Hematopoietic multipotent progenitor cell treated with erythropoietin and hydrocortisone succinate and interleukin-3 and kit ligand, for 17 days (in vitro differentiated cells): ENCODE results near the gene ITGA6.

Experiments used
- DNase-seq: peaks from one replicate; pipeline ENCODE4 v3.0.0-alpha.2; 2015; ENCODE audit warnings: low spot score

ITGA6 gene

DNA sequence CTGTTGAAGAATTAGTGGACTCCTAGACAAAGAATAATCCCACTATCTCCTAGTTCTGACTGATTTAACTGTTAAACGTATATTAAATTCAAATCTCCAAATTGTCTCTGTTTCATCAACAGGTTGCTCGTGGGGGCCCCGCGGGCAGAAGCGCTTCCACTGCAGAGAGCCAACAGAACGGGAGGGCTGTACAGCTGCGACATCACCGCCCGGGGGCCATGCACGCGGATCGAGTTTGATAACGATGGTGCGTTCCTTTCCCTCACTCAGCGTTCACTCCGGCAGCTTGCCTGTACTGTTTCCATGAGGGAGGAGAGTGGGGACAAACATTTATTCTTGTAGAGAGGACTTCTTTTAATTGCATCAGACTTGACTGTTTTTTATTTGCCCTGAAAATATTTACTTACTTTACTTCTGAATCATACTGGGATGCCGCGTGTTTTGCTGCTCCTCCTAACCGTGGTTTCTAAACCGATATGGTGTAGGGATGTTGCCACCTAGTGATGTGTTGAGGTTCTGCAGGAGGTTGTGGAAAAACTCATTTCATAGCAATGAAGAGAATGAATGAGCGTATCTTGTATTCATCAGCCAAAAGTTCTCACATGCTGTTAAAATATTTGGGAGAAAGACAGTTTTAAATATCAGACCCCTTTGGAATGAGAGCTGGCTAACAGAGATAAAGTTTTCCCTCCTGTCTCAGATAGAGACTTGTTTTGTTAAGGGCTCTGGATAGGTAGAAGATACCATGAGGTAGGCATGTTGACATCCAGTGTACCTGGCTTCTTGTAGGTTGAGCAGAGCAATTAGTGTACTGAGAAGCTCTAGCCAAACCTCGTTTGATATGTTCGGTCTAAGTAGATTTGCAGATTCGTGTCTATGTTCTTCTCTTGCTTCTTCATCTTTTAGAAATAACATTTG, 38.3 kb downstream of the ITGA6 start:
- peak; percentile 48 for DNase-seq

DNA sequence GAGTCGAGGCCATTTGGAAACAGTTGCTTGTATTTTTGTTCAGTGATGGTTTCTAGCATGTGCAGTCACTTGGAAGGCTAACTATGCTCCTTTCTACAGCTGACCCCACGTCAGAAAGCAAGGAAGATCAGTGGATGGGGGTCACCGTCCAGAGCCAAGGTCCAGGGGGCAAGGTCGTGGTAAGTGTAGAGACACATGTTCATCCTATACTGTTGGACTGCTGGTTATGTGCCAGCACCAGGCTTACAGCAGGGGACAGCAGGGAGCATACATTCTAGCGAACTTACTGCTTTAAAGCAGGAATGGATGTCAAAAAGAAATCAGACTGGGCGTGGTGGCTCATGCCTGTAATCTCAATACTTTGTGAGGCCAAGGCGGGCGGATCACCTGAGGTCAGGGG, 40.0 kb downstream of the ITGA6 start:
- no peak for DNase-seq

DNA sequence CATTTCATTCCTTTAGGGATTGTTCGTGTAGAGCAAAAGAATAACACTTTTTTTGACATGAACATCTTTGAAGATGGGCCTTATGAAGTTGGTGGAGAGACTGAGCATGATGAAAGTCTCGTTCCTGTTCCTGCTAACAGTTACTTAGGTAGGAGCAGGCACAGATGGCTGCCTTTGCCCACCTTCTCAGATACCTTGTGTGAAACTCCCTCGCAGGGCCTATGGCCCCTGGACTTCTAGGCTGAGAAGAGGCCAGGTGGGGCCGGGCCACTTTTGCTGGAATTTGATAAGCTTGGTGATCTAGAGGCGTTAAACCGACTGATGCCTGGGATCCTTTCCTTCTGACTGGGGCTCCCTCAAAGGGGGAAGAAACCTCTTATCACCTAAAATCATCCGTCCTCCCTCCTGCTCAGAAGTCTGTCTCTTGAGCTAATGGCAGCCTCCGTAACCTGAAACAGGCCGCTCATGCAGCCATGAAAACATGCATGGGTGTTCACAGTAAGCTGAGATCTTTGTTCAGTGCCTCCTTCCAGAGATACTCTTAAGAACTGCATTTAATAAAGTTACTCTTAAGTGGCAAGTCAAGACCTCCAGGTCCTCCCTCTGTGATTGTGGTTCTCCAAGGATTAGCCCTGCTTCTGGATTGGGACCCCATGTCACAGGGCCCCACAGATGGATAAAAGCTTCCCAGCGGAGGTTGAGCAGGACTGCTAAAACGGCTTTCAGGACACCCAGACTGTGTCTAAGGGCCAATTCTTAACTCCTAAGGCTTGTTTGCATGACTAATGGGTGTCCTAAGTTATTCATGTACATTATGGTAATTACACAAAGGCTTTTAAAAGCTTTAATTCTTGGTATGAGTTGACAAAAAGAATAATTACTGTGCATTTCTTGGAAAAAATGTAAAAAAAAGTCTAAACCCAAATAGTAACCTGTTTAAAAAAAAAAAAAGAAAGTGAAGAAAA, 43.9 kb downstream of the ITGA6 start:
- no peak for DNase-seq

DNA sequence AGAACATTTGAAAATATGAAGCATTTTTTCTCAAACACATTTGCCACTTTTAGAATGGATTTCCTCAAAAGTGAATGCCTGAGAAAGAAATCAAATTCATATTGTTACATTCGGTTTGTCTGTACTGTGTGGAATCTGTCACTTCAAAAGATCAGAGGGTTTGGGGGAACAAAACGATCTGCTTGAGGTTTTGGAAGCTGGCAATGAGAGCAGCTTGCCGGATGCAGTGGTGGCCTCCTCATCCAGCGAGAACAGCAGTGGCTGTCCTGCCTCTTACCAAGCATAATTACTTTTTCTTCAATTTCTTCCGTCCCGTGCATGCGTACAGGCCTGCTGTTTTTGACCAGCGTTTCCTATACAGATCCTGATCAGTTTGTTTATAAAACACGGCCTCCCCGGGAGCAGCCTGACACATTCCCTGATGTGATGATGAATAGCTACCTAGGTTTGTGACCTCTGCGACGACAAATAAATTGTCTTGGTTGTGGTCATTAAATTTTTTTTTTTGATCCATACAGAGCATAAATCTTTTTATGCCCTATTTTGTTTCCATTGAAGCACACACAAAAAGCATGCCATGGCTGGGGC, 45.2 kb downstream of the ITGA6 start:
- no peak for DNase-seq

DNA sequence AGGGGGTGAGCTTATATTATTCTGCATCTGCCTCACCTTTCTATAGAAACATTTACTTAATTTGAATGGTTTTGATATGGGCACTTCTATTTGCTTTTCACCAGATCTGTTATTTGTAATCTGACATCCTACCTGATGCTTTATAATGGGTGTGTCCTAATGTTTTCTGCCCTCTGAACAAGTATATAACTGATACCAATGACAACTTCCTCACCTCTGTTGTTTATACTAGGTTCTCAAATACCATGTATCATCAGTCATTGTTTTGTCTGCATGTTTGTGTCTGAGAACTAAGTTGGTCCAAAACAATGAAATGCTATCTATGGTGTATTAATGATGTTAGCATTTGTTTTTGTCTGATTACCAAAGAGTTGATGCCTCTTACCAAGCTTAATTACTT, 45.8 kb downstream of the ITGA6 start:
- DNase-seq: no peak

DNA sequence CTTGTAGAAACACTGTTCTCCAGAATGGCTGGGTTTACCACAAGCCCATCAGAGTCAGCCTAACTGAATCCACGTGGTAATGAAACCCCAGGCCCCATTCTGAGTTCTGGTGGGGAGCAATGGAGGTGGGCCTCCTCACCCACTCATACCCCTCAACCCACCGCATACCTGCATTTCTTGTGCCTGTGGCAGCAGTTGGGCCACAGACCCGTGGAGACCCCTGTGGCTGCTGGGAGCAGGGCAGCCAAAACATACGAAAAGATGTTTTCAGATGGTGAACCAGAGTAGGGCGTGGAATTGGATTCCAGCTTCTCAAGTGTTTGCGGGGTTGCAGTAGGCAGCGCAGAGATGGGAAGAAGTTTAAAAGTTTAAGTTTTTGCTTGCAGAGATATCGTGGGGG, 51.0 kb downstream of the ITGA6 start:
- no peak for DNase-seq

DNA sequence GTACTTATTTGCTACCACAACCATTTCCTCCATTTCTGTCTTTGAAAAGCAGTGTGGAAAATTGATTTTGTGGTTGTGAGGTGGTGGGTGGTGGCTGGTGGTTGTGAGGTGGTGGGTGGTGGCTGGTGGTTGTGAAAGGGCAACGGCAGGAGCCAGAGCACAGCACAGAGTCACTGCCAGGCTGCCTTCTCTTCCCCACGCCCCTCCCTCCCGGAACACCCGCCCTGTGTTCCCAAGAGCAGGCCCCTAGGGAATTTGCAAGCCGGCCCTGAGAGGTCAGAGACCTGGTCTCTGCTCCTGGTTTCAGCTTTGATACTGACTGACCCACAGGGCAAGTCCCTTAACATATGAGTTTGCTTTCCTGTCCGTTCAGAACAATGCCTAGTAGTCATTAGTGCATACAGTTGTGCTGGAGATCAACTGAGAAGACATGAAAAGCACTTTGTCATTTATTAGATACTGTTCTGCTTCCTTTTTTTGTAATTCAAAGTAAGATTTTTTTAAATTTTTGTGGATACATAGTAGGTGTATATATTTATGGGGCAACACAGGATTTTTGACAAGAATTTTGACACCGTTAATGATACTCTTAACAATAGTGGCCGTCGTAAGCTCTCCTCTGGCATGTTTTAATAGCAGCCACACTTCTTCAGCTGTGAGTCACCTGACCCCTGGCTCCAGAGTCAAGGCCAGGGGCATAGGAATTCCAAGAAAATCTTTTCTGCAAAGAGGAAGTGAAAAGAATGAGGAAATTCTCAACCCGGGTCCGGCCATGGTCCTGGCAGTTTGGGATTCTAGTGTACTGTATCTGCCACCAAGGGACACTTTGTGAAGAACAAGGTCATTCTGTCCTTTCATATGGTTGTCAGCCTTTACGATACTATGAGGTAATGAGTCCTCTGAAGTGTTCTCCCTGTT, 53.2 kb downstream of the ITGA6 start:
- no peak for DNase-seq

DNA sequence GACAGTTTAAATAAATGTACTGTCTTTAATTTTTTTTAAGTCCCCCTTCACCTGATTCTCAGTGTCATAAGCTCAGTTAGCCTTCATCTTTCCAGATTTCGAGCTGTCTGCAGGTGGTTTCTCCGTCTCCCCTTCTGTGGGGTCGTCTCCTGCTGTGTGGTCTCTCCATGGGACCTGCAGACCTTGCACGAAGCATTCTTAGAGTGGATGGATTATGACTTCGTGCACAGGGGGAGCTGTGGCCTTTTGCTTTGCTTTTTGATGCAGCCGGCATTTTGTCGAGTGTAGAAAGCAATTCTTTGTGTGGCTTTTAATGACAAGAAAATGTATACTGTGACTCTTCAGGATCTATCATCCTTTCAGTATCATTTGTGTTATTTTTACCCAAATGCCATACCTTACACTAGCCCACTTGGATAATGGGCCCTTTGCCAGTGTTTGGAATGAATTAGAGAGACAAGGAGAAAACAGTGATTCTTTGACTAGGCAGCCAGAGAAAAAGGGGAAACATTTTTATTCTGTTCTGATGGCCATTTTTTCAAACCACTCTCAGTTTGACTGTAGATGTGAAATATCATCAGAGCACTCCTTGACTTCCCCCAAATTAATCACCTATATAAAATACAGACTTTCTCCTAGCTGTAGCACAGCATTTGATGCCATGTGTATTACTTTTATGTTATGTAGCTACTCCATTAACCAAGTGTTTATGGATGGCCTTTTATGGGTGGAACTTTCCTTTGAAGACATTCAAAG, 54.3 kb downstream of the ITGA6 start:
- DNase-seq: no peak

DNA sequence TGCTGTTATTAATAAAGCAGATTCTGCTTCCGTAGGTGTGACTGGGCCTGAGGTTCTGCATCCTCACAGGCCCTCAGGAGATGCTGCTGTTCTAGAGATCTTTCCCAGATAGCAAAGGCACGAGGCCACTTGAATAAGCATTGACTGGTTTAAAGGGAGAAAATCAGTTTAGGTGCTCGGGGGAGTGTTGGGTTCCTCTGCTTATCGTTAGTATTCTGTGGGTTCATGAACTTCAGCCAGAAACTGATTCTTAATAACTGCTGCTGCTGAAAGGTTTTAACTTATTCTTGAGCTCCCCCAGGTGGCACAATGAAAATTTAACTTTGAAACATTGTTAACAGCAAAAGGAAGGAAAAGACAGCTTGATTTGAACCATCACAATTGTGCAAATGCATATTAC, 56.9 kb downstream of the ITGA6 start:
- DNase-seq: no peak

DNA sequence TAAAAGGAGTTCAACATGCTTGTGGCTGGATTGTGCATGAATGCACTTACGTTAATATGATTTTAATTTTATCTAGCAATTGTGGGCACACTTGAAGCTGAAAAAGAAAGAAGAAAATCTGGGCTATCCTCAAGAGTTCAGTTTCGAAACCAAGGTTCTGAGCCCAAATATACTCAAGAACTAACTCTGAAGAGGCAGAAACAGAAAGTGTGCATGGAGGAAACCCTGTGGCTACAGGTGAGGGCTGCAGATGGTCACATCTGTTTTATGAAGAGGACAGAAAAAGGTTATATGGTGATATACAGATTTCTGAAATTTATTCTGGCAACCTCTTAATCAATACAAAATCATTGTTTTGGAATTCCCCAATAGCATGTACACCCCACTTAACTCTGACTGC, 57.3 kb downstream of the ITGA6 start:
- no peak for DNase-seq

DNA sequence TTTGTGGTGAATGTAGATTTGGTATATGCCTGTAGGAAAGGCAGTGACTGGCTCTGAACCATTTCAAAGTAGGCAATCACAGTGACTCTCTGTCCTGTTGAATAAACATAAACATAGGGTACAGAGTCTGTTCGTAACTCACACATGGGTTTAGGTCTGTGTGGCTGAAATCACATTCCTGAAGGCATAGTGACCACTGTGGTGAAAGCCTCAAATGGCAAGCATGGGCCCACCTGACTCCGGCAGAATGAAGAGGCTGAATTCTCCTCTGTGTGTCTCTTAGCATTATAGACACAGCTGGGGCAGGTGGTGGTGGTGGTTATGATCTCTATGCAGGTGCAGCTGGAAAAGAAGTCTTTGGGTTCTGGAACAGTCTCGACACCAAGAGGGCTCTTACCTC, 61.2 kb downstream of the ITGA6 start:
- DNase-seq: no peak

DNA sequence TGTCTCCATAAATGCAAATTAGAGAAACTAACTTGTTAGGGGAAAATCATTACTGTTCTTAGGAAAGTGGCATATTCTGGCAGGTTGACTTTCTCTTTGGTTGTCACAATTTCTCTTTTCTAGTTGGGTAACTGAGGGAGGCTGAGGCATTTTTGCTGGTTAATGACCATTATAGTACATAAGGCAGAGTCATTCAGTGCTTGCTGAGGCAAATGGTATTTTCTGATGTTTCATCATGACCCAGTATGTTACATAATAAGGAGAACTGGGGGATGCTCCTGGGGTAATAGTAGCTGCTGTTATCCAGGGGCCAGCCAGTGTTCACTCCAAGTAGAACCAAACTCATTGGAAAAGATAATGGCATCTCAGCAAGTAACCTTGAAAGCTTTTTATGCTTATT, 62.3 kb downstream of the ITGA6 start:
- no peak for DNase-seq

DNA sequence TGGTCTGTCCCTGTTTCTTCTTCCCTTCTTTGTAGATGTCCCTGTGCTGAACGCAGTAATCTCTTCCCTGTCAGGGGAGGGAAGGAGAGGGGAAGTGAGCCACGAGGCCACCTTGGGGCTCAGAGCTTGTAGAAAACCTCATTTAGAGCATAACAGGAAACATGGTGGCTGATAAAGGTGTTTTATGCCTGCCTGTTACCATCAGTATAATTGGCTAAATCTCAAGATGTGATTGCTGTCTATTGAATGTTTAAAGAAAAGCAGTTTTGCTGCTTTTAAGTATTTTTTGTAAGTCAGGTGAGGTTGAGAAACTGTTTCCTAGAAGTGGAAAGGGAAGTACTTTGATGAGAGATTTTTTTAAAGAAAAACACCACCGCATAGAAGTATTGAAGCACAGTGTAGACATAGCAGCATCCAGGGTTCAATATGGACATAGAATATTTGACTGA, 68.8 kb downstream of the ITGA6 start:
- DNase-seq: no peak

DNA sequence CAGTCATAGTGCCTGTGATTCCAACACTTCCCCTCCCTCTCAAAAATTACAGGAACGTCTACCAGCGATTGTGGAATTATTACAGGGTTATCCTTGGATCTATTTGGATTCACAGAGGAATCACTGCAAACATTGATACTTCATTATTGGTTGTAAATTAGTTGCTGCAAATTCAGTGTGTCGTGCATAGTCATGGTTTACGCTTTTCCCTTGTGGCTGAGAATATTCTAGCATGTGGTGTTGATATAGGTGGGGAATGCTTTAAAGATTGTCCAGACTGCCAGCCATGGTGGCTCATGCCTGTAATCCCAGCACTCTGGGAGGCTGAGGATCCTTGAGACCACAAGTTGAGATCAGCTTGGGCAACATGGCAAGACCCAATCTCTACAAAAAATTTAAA, 79.8 kb downstream of the ITGA6 start:
- DNase-seq: no peak

DNA sequence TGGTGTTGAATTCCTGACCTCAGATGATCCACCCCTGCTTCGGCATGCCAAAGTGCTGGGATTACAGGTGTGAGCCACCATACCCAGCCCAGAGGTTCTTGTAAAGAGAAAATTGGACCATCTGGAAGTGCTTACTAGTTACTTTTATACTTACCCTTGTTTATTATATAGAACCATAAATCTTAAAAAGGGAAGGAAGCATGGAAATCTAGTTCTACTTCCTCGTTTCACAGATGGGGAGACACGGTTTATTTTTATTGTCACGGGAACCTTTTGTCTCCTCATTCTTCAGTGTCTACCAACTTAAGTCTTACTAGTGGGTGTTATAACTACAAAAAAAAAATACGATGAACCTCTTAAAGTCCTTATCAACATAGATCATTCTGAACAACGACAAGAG, 82.7 kb downstream of the ITGA6 start:
- no peak for DNase-seq

DNA sequence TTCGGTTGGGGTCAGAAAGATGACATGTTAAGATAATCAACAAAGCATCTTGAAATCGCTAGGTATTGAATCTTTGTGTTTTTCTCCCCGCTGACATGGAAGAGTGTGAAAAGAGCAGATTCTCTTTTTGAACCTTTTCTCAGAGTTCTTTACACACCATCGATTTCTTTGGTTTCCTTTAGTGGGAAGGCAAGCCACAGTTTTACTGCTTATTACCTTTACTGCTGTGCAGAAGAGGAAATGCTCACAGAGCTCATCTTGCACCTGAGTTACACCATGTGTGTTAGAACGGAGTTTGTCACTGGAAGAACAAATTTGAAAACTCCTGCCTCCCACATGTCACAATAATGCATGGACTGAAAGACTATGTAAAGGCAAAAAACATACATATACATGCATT, 83.2 kb downstream of the ITGA6 start:
- no peak for DNase-seq

DNA sequence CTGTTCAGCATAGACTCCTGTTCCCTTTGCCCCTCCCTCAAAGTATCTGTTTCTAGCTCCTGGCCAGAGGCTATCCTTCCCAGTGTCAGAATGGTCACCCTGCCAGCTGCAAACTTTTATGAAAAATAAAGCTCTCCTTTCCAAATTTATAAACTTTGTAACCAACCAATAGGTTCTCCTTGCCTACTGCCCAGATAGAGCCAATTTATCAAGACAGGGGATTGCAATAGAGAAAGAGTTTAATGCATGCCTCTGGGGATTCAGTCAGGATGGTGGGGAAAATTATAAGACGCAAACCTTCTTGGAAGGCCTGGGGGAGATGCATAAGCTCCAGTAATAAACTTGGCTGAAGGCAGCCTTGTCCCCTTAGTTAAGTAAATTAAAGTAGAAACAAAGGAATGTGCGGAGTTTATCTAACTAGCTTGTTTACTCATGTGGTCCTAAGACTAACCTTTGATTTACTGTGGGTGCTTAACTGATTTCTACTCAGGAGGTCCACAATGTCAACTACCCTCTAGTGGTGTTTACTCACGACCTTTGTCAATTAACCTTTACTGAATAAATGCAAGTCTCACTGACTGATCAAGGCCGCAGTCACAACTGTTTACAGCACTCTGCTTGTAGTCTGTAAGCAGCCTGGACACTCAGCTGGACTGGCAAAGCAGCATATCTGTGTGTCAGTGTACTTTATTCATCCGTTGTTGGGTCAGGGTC, 85.6 kb downstream of the ITGA6 start:
- DNase-seq: no peak

DNA sequence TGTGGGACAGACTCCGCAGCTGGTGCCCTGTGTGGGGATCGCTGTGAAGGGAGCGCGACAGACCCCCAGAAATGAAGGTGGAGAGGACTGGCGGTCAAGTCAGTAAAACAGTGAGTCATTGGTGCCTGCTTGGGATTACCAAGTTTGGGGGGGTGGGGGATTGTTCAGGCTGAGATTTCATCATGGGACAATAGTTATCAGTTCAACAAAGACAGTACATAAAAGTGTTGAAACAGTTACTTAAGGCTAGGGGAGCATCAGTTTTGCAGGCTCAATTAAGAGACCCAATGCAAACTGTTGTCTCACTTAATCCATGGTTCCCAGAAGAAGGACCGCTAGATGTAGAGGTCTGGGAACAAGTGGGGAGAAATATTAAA, 86.1 kb downstream of the ITGA6 start:
- DNase-seq: no peak

DNA sequence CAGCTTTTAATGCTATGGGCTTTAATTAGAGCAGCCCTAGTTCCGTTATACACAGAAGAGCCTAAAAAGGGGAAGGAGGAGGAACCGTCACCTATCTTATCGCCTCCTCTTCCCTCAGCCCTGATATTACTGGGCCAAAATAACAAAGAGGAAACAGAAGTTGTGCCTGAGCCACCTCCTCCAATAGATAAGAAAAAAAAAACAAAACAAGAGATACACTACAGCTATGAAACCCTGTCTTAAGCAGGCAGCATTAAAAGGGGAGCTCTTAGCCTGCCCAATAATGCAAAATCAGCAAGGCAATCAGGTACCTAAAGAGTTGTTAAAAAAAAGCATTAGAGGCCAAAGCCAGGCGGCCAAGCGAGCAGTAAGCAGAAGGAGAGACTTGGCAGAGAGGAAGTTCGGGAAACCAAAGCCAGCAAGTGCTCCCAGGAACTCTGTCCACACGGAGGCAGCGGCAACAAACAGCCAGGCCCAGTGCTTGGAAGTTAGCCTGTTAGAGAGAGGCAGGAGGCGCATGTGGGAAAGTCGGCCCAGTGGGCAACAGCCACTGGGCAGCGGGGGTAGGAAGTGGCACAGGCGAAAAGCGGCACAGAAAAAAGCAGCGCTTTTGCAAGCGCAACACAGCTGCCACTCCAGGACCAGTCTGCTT, 86.7 kb downstream of the ITGA6 start:
- no peak for DNase-seq

DNA sequence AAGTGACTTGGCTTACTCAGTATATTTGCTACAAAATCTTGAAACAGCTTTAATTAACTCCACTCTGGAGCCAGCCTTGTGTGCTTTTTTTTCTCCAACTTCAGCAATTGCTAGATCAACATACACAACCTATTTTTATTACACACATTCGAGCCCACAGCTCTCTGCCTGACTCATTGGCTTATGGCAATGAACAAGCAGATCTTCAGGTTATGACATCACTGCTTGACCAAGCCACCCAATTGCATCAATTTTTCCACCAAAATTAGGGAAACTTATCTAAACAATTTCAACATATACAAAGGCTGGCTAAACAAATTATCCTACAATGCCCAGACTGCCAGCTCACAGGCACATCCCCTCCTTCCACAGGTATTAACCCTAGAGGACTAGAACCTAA, 88.9 kb downstream of the ITGA6 start:
- DNase-seq: no peak
